ENCODE results near the gene CREB3. TPM values are rescaled to one million over a fixed set of nuclear protein-coding genes. Genes with fewer than 3 reads are reported as not detected.

The CREB3 gene
- total RNA-seq, 1 donor from 2014 or later = 33.2 TPM

DNA sequence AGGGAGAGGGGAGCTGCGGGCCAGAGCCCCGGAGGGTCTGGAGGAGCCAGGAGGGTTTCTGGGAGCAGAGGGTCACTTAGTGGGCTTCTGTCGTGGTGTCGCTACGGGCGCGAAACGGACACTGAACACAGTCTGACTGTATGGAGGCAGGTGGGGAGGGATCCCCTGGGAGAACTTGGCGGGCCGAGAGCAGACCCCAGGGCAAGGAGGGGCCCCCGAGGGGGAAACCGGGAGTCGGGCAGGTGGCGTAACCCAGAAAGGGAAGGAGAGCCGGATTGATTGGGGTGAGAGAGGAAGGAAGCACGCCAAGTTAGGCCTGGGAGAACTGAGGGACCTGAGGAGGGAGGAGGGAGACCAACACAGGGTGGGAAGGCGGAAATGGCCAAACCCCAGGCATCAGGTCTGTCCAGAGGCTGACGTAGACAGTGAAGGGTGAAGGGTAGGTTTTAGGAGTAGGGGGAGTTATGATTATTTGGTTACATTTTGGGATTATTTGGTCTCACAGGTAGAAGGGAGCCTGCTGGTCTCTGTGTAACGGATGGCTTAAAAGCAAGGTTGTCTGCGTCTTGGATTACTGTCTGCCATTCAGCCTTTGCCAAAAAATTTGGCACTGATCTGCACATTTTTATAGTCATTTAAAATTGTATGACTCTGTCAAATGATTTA is 24.9 kb downstream of the CREB3 start:
- DNase-seq (ENCODE audit: low spot score, unreplicated experiment) = peak; percentile 44
- H3K9me3 Mint-ChIP-seq (ENCODE audit: low read depth) = no peaks in the 10 kb centered on the region
- no peaks in the 10 kb centered on the region for H3K27me3 Mint-ChIP-seq
- peaks cover 30% of the 10 kb centered on the region for H3K4me1 Mint-ChIP-seq (ENCODE audit: low read depth)
- TF ChIP-seq, protein P1, sequence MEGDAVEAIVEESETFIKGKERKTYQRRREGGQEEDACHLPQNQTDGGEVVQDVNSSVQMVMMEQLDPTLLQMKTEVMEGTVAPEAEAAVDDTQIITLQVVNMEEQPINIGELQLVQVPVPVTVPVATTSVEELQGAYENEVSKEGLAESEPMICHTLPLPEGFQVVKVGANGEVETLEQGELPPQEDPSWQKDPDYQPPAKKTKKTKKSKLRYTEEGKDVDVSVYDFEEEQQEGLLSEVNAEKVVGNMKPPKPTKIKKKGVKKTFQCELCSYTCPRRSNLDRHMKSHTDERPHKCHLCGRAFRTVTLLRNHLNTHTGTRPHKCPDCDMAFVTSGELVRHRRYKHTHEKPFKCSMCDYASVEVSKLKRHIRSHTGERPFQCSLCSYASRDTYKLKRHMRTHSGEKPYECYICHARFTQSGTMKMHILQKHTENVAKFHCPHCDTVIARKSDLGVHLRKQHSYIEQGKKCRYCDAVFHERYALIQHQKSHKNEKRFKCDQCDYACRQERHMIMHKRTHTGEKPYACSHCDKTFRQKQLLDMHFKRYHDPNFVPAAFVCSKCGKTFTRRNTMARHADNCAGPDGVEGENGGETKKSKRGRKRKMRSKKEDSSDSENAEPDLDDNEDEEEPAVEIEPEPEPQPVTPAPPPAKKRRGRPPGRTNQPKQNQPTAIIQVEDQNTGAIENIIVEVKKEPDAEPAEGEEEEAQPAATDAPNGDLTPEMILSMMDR (IDR thresholded peaks at IDR 0.05; ENCODE audit: unreplicated experiment) = no peak
- peaks cover 10% of the 10 kb centered on the region for H3K36me3 Mint-ChIP-seq (ENCODE audit: insufficient read depth)
- peak overlapping the region; percentile 97 for H3K4me3 Mint-ChIP-seq (ENCODE audit: low read depth)
- peak overlapping the region; percentile 97 for H3K27ac Mint-ChIP-seq

DNA sequence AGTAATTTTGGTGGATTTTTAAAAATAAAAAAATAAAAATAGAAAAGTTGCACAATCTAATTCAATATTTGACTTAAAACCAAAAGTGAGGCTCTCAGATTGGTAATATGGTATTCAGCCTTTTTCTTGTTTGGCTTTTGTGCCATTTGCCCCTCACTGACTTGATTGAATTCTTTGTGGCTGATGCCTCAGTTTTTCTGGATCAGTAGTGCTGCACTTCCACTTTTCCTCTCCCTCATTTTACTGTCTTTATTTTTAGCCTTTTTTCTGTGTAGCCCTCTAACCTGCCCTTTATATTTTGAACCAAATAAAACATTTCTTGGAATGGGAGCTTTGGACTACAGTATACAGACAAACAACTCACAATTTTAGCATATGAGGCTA is 25.4 kb downstream of the CREB3 start:
- Mint-ChIP-seq H3K4me3 (ENCODE audit: low read depth) (peak overlapping the region; percentile 97), H3K36me3 (ENCODE audit: insufficient read depth) (peaks cover 8% of the 10 kb centered on the region), H3K27me3 (no peaks in the 10 kb centered on the region), H3K4me1 (ENCODE audit: low read depth) (peaks cover 30% of the 10 kb centered on the region), H3K9me3 (ENCODE audit: low read depth) (no peaks in the 10 kb centered on the region), H3K27ac (peak overlapping the region; percentile 78)
- TF ChIP-seq, protein P1 (IDR thresholded peaks at IDR 0.05; ENCODE audit: unreplicated experiment) = no peak
- no peak for DNase-seq (ENCODE audit: low spot score, unreplicated experiment)

DNA sequence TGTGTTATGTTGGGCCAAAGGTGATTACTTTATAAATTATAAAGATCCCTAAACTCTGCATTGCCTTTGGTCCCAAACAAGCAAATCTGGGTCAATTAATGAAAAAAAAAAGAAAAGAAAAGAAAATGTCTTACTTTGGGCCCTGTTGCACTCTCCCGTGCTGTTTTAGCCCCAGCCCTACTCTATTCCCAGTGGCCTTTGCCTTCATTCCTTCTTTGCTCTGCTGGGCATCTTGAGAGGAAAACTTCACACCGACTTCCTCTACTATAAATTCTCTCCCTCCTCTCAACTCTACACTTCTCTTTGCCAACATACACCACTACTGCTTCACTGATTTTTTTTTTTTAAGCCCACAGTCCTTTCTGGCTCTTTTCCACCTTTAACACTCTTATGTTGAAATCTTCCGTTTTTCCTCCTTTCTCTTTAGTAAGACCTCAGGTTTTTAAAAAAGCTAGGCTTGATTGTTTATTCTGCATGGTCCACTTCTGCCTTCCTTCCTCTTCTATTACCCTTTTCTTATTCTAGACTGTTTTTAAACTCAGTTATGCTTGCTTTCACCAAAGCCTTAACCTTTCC is 26.1 kb downstream of the CREB3 start:
- no peaks in the 10 kb centered on the region for H3K27me3 Mint-ChIP-seq

DNA sequence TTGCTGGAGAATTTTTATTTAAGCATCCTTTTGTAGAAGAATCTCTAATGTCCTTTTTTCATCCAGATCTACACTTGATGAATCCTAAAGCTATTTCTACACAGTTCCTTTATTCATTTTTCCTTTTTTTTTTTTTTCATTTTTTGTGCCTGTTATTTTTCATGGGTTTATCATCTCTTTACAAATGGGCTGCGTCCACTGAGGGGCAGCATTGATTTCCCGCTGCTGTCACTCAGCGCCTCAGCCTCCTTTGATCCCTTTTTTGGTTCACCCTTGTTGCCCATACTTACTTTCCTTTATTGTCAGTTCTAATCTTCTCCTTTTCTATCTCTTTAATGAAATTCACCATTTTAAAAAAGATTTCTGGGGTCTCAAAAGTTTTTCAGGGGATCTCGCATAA is 27.3 kb downstream of the CREB3 start:
- peak overlapping the region; percentile 25 for H3K4me3 Mint-ChIP-seq (ENCODE audit: low read depth)
- TF ChIP-seq, protein P1 (IDR thresholded peaks at IDR 0.05; ENCODE audit: unreplicated experiment) = no peak
- H3K9me3 Mint-ChIP-seq (ENCODE audit: low read depth) = no peaks in the 10 kb centered on the region
- peak overlapping the region; percentile 44 for H3K27ac Mint-ChIP-seq
- no peak for DNase-seq (ENCODE audit: low spot score, unreplicated experiment)
- no peaks in the 10 kb centered on the region for H3K27me3 Mint-ChIP-seq
- H3K36me3 Mint-ChIP-seq (ENCODE audit: insufficient read depth) = peaks cover 1% of the 10 kb centered on the region
- H3K4me1 Mint-ChIP-seq (ENCODE audit: low read depth) = peaks cover 30% of the 10 kb centered on the region

More for the DNA sequence above, 26.1 kb downstream of the CREB3 start:
- Mint-ChIP-seq H3K4me3 (ENCODE audit: low read depth) (peak overlapping the region; percentile 97), H3K36me3 (ENCODE audit: insufficient read depth) (peaks cover 4% of the 10 kb centered on the region), H3K9me3 (ENCODE audit: low read depth) (no peaks in the 10 kb centered on the region), H3K27ac (peak overlapping the region; percentile 78), H3K4me1 (ENCODE audit: low read depth) (peaks cover 30% of the 10 kb centered on the region)
- no peak for DNase-seq (ENCODE audit: low spot score, unreplicated experiment)
- TF ChIP-seq, protein P1 (IDR thresholded peaks at IDR 0.05; ENCODE audit: unreplicated experiment) = no peak

DNA sequence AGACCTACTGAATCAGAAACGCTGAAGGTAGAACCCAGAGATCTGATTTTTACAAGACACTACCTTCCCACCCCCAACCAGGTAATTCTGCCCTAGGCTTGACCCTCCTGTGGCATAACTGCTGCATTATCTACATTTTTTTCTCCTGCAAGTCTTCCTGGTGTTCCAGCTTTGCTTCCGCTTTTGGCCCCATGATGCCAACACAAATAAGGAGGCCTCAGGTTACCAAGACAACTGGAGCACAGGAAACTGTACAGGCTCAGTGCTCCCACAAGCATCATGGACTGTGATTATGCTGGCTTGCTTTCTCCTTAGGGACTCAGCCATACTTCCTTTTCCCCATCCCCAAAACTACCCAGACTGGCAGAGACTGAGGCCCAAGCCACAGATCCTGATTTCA is 28.2 kb downstream of the CREB3 start:
- no peaks in the 10 kb centered on the region for H3K9me3 Mint-ChIP-seq (ENCODE audit: low read depth)
- TF ChIP-seq, protein P1 (IDR thresholded peaks at IDR 0.05; ENCODE audit: unreplicated experiment) = no peak
- H3K27ac Mint-ChIP-seq = no peak overlapping the region
- no peak overlapping the region for H3K4me3 Mint-ChIP-seq (ENCODE audit: low read depth)
- H3K4me1 Mint-ChIP-seq (ENCODE audit: low read depth) = peaks cover 30% of the 10 kb centered on the region
- no peaks in the 10 kb centered on the region for H3K27me3 Mint-ChIP-seq
- H3K36me3 Mint-ChIP-seq (ENCODE audit: insufficient read depth) = peaks cover 1% of the 10 kb centered on the region
- no peak for DNase-seq (ENCODE audit: low spot score, unreplicated experiment)

Measured in progenitor cell of endocrine pancreas (in vitro differentiated cells).